Measurements from ENCODE around the gene HSF4.

GRCh38 chr16:67155295-67156142 lies 9.0 kb upstream of the HSF4 start:
- no peak for TF ChIP-seq TAF1 (IDR thresholded peaks at IDR 0.05; ENCODE audit: low read depth, low read length)
- TF ChIP-seq POU2F2 (IDR thresholded peaks at IDR 0.05; ENCODE audit: low read depth, low read length): no peak
- no peak for TF ChIP-seq POLR2A (IDR thresholded peaks at IDR 0.05; ENCODE audit: low read depth, low read length)
- TF ChIP-seq SPI1 (IDR thresholded peaks at IDR 0.05; ENCODE audit: low read depth, low read length): peak; percentile 20; the same call in 1 of the 2 replicates
